ENCODE results near the gene MTX1. TPM values are rescaled to one million over a fixed set of nuclear protein-coding genes. Genes with fewer than 3 reads are reported as not detected.

Gene MTX1
- total RNA-seq, 6 experiments from 2014 or later = 49.8 to 55.4 (median 51.5) TPM

DNA sequence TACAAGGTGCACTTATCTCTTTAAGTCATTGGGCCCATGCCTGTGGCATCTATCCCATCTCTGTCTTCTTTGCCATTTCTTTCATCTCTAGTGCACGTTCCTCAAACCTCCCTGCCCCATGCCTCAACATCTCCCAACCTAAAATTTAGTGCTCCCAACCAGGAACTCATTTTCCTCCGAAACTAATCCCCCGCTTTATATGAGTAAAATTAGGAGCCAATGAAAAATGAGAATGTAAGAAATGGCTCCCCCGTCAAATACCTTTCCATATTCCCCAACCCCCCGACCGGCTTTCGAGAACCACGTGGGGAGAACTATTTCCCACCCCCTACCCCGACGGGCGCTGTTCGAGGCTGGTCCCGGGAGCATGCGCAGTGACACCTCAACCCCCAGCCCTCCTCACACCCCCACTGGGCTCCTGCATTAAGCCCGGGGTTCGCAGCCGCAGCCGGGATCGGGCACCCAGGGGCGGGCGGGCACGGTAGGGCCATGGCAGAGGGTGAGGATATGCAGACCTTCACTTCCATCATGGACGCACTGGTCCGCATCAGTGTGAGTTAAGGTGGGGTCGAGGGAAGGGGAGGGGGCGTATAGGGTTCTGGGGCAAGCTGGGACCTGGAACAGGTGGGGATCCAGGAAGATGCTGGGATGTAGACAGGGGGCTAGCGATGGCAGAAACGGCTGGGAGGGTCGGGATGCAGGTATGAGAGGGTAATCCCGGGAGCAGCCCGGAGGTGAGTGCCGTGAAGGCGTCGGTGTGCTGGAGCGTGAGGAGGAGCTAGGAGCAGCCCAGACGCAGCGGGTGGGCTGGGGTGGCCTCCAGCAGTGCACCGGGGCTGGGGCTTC, 34.8 kb upstream of the MTX1 start, which contains the start of gene TRIM46:
Gene TRIM46, plus strand, starts transcription at position 372 of the 846 bp plus-strand sequence. Its CDS starts 118 bp downstream, at position 490.
- peak; percentile 40 for DNase-seq
- TF ChIP-seq, protein P1, sequence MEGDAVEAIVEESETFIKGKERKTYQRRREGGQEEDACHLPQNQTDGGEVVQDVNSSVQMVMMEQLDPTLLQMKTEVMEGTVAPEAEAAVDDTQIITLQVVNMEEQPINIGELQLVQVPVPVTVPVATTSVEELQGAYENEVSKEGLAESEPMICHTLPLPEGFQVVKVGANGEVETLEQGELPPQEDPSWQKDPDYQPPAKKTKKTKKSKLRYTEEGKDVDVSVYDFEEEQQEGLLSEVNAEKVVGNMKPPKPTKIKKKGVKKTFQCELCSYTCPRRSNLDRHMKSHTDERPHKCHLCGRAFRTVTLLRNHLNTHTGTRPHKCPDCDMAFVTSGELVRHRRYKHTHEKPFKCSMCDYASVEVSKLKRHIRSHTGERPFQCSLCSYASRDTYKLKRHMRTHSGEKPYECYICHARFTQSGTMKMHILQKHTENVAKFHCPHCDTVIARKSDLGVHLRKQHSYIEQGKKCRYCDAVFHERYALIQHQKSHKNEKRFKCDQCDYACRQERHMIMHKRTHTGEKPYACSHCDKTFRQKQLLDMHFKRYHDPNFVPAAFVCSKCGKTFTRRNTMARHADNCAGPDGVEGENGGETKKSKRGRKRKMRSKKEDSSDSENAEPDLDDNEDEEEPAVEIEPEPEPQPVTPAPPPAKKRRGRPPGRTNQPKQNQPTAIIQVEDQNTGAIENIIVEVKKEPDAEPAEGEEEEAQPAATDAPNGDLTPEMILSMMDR (IDR thresholded peaks at IDR 0.05) = peak; percentile 61
- Mint-ChIP-seq H3K4me3 (peak within 1 kb of the TSS; percentile 93), H3K9me3 (no peaks in the 10 kb centered on the region), H3K4me1 (ENCODE audit: low read depth) (peaks cover 34% of the 10 kb centered on the region), H3K36me3 (ENCODE audit: low read depth) (peaks cover 14% of the 10 kb centered on the region), H3K27ac (peak within 1 kb of the TSS; percentile 97), H3K27me3 (ENCODE audit: insufficient read depth) (peaks cover 2% of the 10 kb centered on the region; the same call in 1 of the 2 replicates)

DNA sequence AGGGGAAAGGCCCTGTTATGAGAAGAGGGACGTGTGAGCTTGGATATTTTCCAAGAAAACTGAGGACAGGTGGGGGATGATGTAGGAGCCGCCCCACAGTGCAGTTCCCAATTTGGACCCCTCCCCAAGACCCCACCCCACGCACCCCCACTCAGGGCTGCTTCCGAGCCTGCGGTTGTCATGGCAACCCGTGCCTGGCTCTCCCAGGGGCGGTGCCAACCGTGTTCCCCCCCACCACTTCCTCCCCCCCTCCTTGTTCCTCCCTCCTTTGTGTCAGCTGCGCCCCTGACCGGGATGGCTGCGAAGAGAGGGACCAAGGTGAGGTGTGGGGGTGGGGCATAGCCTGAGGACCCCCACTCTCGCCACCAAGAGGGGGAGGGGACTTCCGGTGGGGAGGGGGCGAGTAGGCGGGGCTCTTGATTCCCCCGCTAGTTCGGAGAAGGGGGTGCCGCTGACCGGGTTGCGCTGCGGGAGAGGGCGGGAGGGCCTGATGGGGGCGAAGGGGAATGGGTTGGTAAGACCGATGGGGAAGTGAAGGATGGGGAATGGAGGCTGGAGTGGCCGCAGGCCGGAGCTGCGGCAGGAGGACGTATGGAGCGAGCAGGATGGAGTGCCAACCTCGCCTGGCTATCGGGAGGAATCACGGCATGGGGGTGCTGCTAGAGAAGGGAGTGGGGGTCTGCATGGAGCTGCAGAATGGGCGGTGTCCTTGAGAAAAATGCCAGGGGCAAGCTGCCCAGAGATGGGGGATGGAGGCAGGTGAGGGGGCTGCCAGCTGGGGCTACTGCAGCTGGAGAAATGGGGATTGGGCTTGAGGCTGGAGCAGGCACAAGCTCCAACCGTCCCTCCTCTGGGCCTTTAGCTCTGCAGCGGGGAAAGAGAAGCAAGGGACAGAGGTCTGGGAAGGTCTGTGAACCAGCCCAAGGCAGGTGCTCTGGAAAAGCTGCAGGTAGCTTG, 33.9 kb upstream of the MTX1 start:
- H3K9me3 Mint-ChIP-seq = no peaks in the 10 kb centered on the region
- no peak for DNase-seq
- peaks cover 34% of the 10 kb centered on the region for H3K4me1 Mint-ChIP-seq (ENCODE audit: low read depth)
- H3K27ac Mint-ChIP-seq = peak overlapping the region; percentile 97
- peaks cover 2% of the 10 kb centered on the region; the same call in 1 of the 2 replicates for H3K27me3 Mint-ChIP-seq (ENCODE audit: insufficient read depth)
- H3K36me3 Mint-ChIP-seq (ENCODE audit: low read depth) = peaks cover 13% of the 10 kb centered on the region
- H3K4me3 Mint-ChIP-seq = peak overlapping the region; percentile 93
- TF ChIP-seq, protein P1 (IDR thresholded peaks at IDR 0.05) = no peak

DNA sequence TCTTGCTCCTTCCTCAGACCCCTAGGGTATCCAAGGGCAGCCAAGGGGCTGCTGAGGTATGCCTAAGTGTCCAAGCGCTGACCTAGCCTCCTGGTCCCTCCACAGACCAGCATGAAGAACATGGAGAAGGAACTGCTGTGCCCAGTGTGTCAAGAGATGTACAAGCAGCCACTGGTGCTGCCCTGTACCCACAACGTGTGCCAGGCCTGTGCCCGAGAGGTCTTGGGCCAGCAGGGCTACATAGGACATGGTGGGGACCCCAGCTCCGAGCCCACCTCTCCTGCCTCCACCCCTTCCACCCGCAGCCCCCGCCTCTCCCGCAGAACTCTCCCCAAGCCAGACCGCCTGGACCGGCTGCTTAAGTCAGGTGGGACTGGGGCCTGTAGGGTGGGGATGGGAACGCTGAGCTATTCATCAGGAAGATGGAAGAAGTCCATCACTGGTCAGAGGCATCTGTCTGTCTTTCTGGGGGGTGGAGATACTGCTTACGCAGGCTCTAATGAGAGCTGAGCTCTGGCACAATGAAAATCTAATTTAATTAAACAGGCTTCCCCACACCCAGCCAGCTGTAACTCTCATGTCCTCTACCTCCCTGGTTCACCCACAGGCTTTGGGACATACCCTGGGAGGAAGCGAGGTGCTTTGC, 33.1 kb upstream of the MTX1 start:
- peaks cover 2% of the 10 kb centered on the region; the same call in 1 of the 2 replicates for H3K27me3 Mint-ChIP-seq (ENCODE audit: insufficient read depth)
- H3K27ac Mint-ChIP-seq = no peak overlapping the region
- H3K36me3 Mint-ChIP-seq (ENCODE audit: low read depth) = peaks cover 11% of the 10 kb centered on the region
- TF ChIP-seq, protein P1 (IDR thresholded peaks at IDR 0.05) = no peak
- peaks cover 34% of the 10 kb centered on the region for H3K4me1 Mint-ChIP-seq (ENCODE audit: low read depth)
- DNase-seq = no peak
- peak overlapping the region; percentile 93 for H3K4me3 Mint-ChIP-seq
- no peaks in the 10 kb centered on the region for H3K9me3 Mint-ChIP-seq

DNA sequence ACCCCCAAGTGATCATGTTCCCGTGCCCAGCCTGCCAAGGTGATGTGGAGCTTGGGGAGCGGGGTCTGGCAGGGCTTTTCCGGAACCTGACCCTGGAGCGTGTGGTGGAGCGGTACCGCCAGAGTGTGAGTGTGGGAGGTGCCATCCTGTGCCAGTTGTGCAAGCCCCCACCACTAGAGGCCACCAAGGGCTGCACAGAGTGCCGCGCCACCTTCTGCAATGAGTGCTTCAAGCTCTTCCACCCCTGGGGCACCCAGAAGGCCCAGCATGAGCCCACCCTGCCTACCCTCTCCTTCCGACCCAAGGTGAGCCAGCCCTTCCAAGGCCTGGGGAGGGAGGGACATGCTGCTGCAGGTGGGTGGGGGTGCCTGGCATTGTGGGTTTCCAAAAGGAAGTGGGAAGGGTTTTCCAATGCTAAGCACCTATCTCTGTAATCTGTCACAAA, 32.5 kb upstream of the MTX1 start:
- Mint-ChIP-seq H3K27ac (no peak overlapping the region), H3K4me3 (no peak overlapping the region), H3K36me3 (ENCODE audit: low read depth) (peaks cover 11% of the 10 kb centered on the region)

More for the DNA sequence above, 32.5 kb upstream of the MTX1 start:
- TF ChIP-seq, protein P1 (IDR thresholded peaks at IDR 0.05) = no peak
- no peaks in the 10 kb centered on the region for H3K9me3 Mint-ChIP-seq
- H3K4me1 Mint-ChIP-seq (ENCODE audit: low read depth) = peaks cover 34% of the 10 kb centered on the region
- peaks cover 2% of the 10 kb centered on the region; the same call in 1 of the 2 replicates for H3K27me3 Mint-ChIP-seq (ENCODE audit: insufficient read depth)
- DNase-seq = no peak

All from HFFc6 (cell line).